Stimulated activated CD8-positive, alpha-beta memory T cell treated with anti-CD3 and anti-CD28 coated beads, Interleukin-12 subunit alpha, Interleukin-12 subunit beta, amount 100 ng/mL, for 24 hours (primary cell): ENCODE measurements around the gene NFAM1.

Source experiments
- DNase-seq: peaks from one replicate; pipeline ENCODE4 v3.0.0-alpha.2; 2020; ENCODE audit errors: extremely low read depth

Gene NFAM1

DNA sequence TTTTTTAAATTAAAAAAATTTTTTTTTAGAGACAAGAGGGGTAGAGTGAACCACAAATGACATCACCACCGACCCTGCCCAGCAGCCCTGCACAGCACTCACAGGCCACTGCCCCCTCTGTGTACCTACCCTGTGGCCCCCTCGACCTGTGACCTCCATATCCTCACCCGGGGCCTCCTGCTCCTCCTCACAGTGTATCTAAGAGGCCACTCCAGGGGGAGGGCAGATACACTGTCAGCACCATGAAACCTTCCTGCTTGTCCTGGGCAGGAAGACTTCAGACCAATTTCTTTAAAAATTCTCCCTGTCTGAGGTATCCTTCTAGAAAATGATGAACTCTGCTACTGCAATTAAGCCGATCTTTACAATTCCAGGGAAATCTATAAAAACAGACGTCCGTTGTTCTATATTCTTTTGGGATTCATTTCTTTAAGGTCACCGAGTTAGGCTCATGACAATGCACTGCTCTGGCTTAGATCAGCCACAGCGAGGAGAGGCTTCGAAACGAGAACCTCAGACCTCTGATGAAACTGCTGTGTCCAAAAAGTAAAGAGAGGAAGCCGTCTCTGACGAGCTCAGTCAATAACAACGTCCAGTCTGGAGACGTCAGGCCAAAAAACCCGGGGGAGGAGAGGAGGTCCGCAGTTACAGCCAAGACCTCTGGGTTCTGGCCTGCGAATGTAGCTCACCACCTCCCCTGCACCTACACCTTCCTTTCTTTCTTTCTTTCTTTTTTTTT lies 17.5 kb downstream of the NFAM1 start:
- DNase-seq, result no peak

DNA sequence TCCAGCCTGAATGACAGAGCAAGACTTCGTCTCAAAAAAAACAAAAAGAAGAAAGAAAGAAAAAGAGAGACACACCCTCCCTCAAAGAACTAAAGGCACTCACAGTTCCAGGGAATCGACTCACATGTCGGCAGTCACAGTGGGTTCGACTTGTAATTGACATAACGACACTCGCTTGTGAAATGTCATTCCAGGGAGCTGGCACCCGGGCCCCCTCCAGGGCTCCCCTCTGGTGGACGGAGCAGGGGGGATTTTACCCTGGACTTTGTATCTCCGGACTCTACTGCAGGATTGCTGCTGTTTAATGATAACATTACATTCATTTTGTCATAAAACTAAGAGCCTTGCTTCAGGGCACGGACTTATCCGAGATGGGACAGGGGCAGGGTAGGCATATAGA lies 18.2 kb downstream of the NFAM1 start:
- DNase-seq, result no peak

DNA sequence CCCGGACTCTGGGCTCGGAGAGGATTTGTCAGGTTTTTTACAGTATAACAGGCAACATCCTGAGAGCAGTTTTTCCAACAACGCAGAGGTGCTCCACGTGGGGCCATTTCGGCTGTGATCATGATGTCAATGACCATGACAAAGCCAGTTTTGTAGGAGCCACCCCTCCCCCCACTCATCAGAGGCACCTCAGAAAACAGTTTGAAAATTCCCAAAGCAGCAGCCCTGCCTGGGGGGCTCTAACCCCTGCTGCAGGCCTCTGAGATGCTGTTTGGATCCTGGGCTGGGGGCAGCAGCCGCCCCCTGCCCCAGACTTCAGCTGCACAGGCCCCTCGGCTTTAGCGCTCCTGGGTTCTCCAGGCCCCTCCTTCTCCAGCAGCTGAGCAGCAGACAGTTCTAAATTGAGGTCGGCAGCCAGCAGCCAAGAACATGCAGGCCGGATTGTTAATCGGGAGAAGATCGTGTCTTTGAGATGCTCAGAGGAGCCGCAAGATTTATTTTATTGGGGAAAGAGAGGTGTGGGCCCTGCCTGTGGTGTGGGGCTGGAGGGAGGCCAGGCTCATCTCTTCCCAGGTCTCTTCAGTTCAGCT lies 19.4 kb downstream of the NFAM1 start:
- DNase-seq, result no peak

DNA sequence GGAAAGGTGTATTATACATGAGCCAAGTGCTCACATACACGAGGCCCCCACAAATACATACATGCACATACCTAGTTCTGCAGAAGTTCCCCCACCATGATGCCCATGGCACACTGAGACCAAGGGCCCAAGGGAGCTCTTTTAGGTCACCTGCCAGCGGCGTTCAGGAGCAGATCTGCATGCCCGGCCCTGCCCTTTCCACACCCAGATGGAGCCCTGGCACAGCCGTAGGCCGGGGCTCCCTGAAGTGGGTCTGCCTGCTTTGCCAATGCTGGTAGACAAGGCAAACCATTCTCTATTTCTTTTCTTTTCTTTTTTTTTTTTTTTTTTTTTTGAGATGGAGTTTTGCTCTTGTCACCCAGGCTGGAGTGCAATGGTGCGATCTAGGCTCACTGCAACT lies 21.5 kb downstream of the NFAM1 start:
- no peak for DNase-seq

DNA sequence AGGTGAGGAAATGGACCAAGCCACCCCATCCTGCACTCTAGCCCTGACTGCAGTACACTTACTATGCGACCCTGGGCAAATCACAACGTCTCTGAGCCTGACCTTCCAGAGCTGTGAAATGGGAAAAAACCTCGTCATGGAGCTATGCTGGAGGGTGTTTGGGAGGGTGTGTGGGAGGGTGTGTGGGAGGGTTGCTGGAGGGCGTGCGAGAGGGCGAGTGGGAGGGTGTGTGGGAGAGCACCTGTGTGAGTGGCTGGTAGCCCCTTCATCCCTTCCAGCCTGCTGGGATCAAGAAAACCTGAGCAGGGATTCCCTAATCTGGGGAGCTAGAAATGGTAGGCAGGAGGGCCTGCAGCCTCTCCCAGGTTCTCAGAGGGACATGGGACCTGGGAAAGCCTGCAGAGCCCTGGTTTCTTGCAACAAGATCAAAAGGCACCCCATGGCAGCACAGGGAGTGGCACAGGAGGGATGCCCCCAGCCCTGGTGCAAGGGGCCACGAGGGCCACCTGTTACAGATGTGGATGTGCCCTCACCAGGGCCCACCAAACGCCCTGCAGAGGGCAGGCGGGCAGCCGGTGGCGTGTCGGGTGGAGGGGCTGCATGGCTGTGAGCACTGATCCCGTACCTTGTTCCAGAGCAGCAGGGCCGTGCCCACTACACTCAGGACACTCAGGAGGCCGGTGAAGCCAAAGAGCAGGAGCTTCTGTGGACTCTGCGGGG lies 23.2 kb downstream of the NFAM1 start:
- DNase-seq, result no peak

DNA sequence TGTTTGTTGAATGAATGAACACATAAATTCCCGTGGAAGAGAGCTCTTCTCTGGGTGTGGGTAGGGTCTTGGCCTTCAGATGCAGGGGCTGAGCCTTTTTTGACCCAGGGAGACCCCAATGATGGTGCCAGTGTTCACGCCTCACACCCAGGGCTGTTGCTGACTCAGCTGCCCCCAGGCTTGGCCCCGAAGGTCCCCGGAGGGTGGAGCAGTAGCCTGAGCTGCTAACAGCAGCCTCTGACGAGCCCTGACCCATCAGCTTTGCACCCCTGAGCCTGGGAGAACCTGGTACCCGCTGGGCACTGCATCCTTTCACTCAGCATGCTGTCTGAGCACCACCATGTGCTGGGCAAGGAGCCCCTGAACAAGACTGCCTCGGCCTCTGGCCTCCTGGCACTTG lies 23.9 kb downstream of the NFAM1 start:
- DNase-seq, result no peak

DNA sequence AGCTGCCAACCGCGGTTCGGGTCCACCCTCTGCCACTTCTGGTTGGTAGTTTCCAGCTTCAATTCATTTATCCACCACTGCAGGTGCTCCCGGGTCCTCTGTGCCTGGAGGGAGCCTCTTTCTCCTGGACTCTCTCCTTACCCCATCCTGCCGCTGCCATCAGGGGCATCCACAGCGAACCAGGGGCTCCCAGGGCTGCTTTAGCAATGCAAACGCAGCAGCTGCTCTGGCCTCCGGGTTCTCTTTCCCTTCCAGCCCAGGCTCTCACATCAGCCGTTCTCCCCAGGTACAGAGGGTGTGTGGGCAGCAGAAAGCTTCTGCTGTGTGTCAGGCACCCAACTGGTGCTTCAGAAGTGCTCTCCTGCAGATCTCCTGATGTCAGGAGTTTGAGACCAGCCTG lies 27.9 kb downstream of the NFAM1 start:
- no peak for DNase-seq

DNA sequence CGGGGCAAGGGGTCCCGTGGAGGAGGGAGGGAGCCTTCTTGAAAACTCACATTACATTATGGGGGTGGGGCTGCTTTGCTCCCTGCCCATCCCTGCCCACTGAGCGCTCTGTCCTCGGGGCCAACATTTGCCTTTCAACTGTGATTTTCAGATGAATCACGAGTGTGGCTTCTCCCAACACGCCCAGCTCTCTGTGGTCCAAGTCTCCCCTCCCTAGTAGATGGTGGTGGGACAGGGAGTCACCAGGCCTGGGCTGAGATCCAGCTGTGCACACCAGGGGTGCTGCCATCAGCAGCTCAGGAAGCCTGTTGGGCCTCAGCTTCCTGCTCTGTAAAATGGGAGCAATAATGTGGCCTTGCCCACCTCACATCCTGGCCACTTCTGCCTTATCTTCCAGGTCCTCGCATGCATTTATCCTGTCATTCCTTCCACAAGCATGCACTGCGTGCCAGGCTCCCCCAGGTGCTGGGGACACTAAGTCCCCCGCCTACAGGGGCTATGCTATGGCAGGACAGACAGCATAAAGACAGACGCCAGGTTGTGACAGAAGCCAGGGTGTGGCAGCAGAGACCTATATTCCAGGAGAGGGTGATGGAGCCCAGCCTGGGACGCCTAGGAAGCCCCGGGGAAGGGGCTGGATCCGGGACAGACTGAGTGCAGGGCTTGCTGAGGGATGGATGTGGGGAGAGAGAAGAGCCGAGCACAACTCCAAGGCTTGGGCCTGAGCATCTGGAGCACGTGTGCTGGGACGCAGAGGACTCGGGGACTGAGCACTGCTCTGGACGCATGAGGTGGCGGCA lies 30.5 kb downstream of the NFAM1 start:
- no peak for DNase-seq

DNA sequence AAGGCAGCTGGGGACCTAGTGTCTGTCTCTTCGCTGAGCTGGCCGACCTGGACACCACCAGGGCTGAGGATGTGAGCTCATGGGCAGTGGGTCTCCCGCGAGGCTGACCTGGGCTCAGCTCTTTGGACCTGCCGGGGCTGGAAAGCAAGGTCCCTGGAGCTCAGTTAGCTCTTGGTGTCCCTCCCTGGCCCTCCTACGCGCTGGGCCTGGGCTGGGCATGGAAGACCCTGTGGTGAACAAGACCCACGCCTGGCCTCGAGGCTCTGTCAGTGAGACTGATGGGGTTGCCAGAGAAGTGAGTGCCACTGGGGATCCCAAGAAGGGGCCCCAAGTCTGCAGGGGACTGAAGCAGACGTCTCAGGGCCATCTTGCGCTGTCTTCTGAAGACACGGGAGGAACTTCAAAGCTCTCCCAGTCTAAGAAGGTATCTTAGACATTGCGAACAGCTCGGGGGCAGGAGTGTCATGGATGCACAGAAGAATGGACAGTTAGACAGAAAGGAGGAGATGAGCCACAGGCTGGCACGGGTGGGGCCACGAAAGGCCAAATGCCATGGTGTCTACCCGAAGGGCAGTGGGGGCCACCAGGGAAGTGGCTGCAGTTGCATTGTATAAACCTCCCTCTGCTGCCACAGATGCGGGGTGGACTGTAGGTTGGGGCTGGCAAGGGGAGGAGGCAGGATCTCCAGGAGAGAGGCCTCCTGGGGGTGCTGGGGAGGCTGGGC lies 31.2 kb downstream of the NFAM1 start:
- no peak for DNase-seq

DNA sequence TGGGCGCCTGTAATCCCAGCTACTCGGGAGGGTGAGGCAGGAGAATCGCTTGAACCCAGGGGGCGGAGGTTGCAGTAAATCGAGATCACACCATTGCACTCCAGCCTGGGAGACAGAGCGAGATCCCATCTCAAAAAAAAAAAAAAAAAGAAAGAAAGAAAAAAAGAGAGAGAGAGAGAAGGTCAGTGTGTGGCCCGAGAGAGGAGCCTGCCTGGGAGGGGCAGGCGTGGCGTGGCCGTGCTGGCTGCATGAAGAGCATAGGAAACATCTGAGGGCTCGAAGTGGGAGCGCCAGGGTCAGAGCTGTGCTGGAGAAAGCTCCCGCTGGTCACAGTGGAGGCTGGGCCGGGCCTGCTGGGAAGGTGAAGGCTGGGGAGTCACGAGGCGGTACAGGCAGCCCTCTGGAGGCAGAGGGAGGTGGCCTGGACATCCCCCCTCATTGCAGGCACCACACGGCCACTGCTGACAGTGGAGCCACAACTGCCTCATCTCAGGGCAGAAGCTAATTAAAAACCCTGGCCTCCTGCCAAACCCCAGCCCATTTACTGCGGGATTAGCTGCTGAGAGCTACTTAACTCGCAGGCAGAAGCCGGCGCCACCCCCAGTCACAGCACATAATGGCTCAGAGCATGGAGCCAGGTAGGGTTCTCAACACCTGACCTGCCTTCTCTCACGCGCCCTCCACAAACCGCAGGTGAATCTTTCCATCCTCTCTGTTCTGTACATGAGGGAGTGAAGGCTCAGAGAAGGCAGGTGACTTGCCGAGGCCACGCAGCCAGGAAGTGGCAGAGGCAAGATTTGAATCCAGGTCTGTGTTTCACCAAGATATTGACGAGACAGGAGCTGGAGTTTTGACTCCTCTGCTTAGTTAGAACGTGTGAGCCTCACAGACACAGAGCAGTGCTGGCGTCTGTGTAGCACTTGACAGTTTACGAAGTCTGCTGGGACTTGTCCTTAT lies 32.6 kb downstream of the NFAM1 start:
- DNase-seq, result no peak

DNA sequence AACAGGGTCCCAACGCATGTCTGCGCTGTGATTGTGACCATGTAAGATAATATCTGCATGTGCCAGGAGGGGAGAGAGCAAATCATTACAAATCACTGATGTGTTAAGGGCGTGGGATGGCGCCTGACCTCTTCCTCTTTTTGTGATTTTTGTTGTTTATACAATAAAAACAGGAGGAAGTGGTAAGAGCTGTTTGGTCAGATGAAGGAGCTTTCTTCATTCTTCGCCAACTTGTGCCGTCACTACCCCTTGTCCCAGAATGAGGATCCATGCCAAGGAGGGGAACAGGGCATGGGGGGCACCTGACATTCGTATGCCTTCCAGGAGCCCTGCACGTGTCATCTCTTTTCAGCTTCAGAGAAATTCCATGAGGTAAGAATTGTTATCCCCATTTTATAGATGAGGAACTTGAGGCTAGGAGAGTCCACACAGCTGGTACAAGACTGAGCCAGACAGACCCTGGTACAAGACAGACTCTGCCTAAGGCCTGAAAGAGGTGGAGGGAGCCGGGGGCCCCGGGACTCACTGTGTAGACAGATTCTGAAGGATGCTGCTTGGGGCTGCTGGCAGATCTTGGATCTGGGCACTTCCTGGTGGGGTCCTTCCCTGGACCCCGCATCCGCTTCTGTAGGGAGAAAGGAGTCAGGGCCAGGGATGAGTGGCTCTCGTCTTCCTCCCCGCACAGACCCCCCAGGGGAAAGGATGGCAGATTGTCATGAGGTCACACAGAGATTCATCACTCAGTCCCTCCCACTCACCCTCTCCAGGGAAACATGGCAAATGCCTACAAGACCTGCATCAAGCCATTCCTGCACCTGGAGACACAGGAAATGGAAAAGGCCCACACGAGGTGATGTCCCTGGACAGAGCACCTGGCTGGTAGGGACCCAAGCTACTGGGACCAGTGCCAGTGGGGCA lies 34.6 kb downstream of the NFAM1 start:
- DNase-seq, result no peak

DNA sequence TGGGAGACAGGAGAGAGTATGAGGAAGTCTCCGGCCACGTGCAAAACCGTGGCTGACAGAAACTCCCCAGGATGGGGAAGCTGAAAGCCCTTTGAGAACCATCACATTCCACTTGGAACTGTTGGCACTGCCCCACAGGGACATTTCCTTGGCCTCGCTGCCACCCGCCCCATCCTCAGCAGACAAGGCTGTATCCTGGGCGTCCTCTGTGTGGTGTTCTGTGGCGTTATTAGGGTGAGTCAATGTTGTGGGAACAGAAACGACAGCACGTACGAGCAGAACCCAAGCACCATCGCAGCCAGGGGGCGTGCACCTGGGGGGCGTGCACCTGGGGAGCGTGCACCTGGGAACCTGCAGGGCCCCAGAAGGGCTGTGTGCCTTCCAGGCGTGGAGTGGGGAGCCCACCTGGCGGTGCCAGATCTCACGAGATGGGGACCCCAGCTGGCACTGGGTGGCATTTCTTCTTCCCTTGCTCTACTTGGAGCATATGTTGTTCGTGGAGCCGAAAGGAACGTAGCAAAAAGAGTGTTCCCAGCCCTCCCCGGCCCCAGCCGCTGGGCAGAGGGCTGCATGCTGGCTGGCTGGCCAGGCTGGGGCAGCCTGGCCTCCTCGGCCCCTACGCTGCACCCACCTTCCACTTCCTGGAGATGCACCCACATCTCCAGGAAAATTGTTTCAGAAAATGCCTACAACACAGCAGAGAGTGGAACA lies 35.4 kb downstream of the NFAM1 start:
- no peak for DNase-seq

DNA sequence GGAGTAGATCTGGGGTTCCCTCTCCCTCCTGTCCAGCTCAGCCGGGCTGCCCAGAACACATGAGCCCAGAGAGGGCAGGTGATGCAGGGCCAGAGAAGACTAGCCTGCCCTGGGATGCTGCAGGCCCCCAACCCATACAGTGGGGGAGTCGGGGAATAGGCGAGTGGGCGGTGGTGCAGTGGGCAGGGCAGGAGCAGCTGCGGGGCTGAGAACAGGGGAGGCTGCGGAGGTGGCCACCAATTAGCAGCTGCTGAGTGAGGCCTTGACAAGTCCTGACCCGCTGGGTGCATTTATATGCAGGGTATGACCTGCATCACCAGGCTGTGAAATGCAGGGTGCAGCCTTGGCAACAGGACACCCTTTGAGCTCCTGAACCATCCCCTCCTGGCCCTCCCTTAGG lies 43.1 kb downstream of the NFAM1 start:
- no peak for DNase-seq

DNA sequence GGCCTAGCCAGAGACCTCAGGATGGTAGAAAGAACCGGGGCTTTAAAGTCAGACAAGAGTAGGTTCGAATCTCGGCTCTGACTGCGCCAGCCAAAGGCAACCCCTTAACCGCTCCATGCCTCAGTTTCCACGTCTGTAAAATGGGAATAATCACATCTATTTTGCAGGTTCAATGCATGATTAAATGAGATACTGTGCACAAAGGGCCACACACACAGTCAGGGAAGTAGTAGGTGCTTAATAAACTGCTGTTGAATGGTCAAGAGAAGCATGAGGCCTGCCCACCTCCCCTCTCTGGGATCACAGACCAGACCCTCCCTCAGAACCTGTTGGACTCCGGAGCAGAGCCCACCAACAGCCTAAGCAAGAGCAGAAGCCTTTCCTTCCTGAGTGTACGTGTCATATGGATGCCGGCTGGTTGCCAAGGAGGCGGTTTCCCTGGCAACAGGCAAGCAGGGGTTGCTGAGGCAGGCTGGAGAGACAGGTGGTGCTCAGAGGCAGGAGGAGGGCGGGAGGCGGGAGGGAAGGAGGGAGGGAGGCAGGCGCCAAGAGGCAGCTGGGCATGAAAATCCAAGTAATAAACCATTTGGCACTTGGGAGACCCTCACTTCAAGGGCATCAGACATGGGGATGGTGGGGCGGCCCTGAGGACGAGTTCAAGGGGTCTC lies 43.9 kb downstream of the NFAM1 start:
- no peak for DNase-seq

DNA sequence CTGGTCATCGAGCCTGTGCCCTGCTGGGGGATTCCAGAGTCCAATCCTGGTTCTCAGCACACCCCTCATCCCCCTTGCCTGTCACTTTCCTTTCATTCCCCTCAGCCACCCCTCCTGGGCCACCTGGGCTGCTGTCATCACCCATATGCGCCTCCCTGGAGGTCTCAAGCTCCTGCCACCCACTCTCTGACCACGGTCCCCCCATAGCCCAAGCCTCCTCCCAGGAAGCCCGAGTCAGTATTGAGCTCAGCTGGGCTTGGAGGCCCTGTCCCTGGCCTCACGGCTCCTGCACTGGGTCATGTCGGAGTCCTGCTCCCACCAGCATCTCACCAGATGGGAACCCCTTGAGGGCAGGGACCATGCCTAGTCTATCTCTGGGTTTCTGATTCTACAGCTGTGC lies 44.6 kb downstream of the NFAM1 start:
- DNase-seq, result no peak

DNA sequence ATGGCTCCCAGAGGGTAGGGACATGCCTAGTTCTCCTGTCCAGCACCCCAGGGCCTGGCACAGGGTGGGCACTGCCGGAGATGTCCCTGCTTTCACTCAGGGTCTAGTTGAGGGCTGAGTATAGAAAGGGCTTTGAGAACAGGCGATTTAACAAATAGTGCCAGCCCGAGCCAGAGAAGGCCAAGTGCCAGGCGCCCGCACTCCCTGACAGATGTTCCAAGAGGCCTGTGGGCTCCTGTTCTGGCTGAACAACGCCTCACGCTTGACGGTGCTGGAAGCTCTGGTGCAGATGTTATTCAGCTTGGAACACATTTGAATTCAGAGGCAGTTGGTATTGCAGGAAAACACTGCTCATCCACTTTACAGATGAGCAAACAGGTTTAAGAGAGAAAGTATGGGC lies 46.5 kb downstream of the NFAM1 start:
- no peak for DNase-seq

DNA sequence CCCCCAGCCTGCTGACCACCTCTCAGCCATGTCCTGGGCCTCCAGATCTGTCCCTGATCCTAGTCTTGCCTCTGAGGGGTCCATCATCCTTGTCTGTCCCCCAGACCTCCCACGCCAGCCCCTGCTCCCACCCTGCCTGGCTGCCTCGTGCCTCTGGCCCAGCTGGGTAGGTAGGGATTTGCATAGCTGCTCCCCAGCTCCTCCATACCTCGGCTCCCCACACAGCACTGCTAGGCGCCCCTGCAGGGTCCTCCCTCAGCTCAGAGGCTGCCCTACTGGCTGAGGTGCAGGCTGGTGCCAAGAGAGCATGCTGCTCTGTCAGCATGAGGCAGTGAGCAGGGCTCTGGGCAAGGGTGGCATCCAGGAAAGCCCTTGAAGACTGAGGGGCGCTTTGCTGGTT lies 47.7 kb downstream of the NFAM1 start:
- no peak for DNase-seq

DNA sequence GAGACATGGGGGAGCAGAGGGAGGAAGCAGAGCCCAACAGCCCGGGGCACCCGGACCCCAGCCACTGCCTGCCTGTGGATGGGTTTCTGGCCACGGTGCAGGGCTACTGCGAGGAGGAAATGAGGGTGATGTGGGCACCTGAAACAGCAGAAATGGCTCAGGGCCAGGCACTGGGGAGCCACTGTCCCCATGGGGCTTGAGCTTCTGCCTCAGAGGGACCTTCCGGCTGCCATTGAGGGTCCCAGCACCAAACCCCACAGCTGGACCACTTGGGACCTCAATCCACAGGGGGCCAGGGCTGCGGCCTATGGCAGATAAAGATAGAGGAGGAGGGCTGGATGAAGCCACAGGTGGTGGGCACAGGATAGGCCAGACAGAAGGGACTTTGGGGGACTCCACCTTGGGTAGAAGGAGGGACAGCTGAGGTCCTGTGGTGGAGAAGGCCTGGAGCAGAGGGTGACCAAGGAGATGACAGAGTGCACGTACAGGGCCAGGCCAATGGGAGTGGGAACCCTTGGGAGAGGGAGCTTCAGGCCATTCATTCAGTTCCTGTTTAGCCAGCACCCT lies 48.3 kb downstream of the NFAM1 start:
- DNase-seq, result no peak
